Measurements from ENCODE around the gene SNX8. TPM values are rescaled to one million over a fixed set of nuclear protein-coding genes. Genes with fewer than 3 reads are reported as not detected.
A peak's percentile ranks its signal among the peaks of the same experiment; 100 is the strongest.

Gene SNX8
- total RNA-seq, 2 donors from 2014 or later: 10.7 to 29.2 TPM

DNA sequence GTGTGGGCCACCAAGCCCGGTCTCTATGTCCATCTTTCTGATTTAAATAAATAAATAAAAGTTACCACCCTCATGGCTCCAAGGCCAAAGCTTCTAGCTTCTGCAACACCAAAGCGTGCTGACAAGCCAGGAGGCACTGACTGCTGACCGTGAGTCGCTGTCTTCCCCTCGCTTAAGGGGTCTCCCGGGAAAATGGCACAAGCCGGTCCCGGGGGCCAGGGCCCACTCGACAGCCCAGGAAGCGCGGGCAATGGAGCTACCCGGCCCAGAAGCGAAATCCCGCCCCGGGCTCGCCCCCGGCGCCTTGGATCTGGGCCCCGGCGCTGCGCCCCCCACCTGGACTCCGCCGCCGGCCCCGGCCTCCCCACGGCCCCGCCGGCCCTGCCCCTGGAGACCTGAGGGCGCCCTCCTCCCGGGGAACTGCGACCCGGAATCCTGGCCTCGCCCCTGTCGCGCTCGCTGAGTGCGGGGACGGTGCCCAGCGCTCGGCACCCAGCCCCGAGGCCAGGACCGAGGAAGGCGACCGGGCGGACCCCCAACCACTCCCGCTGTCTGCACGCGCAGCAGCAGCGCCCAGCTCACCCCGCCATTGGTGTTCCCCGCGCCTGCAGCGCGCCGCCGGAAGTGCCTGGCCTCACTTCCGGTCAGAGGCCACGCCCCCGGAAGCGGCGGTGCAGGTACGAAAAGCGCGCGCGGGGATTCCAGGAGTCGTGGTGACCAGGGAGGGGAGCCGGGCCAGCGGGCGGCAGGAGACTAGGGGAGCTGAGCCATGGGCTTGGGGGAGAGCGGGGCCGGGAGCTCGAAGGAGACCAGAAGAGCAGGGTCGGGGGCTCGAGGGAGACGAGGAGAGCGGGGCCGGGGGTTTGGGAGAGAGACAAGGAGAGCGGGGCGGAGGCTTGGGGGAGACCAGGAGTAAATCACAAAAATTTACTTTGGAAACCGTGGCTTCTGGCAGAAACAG is 72.4 kb downstream of the SNX8 start, which contains the start of the genes MRM2 and NUDT1:
MRM2 (minus strand) TSS at position 626 of the 961 bp plus-strand sequence; CDS start at position 590, 36 bp downstream.
NUDT1 (plus strand) TSS at position 647 of the 961 bp plus-strand sequence. CDS start 2,349 bp downstream, outside the sequence.
- WGBS: under 1% methylated on average over 61 of the region's 81 CpGs
- peak within 1 kb of the TSS; percentile 23 to 63 for H3K27ac ChIP-seq
- peak; percentile 79 for DNase-seq (ENCODE audit: low spot score)
- H3K9me3 ChIP-seq: no peaks in the 10 kb centered on the region
- H3K4me1 ChIP-seq (replicated peaks): peaks cover 7% of the 10 kb centered on the region
- H3K4me3 ChIP-seq: peak within 1 kb of the TSS; percentile 75 to 99
- no peaks in the 10 kb centered on the region for H3K27me3 ChIP-seq (replicated peaks; ENCODE audit: insufficient read depth)
- peak; percentile 95 for TF ChIP-seq POLR2AphosphoS5 (IDR thresholded peaks at IDR 0.05)
- TF ChIP-seq, protein P1, sequence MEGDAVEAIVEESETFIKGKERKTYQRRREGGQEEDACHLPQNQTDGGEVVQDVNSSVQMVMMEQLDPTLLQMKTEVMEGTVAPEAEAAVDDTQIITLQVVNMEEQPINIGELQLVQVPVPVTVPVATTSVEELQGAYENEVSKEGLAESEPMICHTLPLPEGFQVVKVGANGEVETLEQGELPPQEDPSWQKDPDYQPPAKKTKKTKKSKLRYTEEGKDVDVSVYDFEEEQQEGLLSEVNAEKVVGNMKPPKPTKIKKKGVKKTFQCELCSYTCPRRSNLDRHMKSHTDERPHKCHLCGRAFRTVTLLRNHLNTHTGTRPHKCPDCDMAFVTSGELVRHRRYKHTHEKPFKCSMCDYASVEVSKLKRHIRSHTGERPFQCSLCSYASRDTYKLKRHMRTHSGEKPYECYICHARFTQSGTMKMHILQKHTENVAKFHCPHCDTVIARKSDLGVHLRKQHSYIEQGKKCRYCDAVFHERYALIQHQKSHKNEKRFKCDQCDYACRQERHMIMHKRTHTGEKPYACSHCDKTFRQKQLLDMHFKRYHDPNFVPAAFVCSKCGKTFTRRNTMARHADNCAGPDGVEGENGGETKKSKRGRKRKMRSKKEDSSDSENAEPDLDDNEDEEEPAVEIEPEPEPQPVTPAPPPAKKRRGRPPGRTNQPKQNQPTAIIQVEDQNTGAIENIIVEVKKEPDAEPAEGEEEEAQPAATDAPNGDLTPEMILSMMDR (IDR thresholded peaks at IDR 0.05): peak in 1 of 4 experiments; percentile 14
- TF ChIP-seq POLR2A (IDR thresholded peaks at IDR 0.05): peak; percentile 56
- peaks cover 0 to 3% of the 10 kb centered on the region in 2 donors for H3K36me3 ChIP-seq
- intact Hi-C loops (cut with DNase I): no loop called here

DNA sequence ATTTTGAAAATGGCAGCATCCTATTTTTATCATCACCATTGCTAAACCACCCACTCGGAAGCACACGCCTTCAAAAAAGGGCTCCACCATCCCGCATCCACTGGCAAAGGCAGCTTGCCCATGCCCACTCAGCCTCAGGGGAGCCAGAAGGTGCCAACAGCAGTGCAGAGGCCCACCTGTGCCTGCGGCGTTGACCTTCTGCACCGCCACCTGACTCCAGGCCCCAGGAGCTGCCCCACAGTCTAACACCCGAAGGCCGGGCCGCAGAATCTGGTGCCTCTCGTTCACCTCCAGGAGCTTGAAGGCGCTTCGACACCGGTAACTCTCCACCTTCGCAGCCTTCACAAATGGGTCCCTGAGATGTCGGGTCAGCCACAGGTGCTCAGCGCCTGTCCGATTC is 75.0 kb downstream of the SNX8 start:
- no peak for DNase-seq (ENCODE audit: low spot score)
- TF ChIP-seq POLR2A (IDR thresholded peaks at IDR 0.05) (no peak), POLR2AphosphoS5 (IDR thresholded peaks at IDR 0.05) (no peak)
- TF ChIP-seq, protein P1 (IDR thresholded peaks at IDR 0.05): no peak
- no peak overlapping the region for H3K4me3 ChIP-seq
- peaks cover 0 to 3% of the 10 kb centered on the region in 2 donors for H3K36me3 ChIP-seq
- no peak overlapping the region for H3K27ac ChIP-seq
- no peaks in the 10 kb centered on the region for H3K27me3 ChIP-seq (replicated peaks; ENCODE audit: insufficient read depth)
- H3K9me3 ChIP-seq: no peaks in the 10 kb centered on the region
- H3K4me1 ChIP-seq (replicated peaks): peaks cover 7% of the 10 kb centered on the region
- intact Hi-C loops (cut with DNase I): no loop called here
- WGBS: 96% methylated on average over 17 of the region's 17 CpGs

DNA sequence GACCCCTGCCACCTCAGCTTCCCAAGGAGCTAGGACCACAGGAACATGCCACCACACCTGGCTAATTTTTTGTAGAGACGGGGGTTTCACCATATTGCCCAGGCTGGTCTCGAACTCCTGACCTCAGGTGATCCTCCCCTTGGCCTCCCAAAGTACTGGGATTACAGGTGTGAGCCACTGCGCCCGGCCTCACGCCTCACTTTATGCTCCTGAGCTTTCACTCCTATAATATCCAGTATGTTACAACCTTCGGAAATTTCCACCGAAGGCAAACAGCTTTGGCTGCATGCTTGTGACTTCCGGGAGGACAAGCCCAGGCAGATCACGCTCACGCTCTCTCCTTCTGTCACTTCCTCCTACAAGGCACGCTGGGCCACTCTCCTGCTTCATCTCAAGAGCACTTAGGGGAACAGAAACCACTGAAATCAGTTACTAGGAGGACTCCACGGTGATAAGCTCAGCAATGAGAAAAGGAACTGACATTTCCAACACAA is 77.1 kb downstream of the SNX8 start:
- intact Hi-C loops (cut with DNase I): no loop called here
- TF ChIP-seq, protein P1 (IDR thresholded peaks at IDR 0.05): no peak
- TF ChIP-seq POLR2AphosphoS5 (IDR thresholded peaks at IDR 0.05) (peak; percentile 68), POLR2A (IDR thresholded peaks at IDR 0.05) (peak; percentile 21)
- H3K4me1 ChIP-seq (replicated peaks): peaks cover 7% of the 10 kb centered on the region
- peak overlapping the region; percentile 25 to 40 for H3K27ac ChIP-seq
- no peaks in the 10 kb centered on the region for H3K9me3 ChIP-seq
- H3K36me3 ChIP-seq: peaks cover 0 to 3% of the 10 kb centered on the region in 2 donors
- DNase-seq (ENCODE audit: low spot score): peak; percentile 59
- 64% methylated on average over 12 of the region's 12 CpGs for WGBS
- H3K27me3 ChIP-seq (replicated peaks; ENCODE audit: insufficient read depth): no peaks in the 10 kb centered on the region
- H3K4me3 ChIP-seq: no peak overlapping the region

DNA sequence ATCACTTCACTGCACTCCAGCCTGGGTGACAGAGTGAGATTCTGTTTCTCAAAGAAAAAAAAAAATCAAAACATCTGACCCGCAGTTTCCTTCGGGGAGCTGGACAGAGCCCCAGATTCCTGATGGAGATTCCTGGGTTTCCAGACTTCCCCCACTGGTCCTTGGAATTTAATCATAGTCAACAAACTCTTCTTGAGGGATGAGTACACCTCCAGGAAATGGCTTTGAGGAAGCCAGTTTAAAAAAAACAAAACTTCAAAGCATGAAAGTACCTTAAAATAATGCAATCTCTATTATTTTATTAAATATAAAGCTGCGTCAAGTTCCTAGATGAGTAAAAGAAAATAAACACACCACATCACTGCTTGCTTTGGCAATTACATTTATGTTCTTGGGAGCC is 80.3 kb downstream of the SNX8 start:
- Histone ChIP-seq H3K27me3 (replicated peaks; ENCODE audit: insufficient read depth) (no peaks in the 10 kb centered on the region), H3K4me3 (no peak overlapping the region), H3K36me3 (peaks cover 0 to 3% of the 10 kb centered on the region in 2 donors), H3K9me3 (no peaks in the 10 kb centered on the region), H3K4me1 (replicated peaks) (no peaks in the 10 kb centered on the region), H3K27ac (no peak overlapping the region)
- 73% methylated on average over 3 of the region's 3 CpGs for WGBS
- intact Hi-C loops (cut with DNase I): no loop called here
- DNase-seq (ENCODE audit: low spot score): no peak
- TF ChIP-seq, protein P1 (IDR thresholded peaks at IDR 0.05): no peak
- TF ChIP-seq POLR2AphosphoS5 (IDR thresholded peaks at IDR 0.05): no peak
- TF ChIP-seq POLR2A (IDR thresholded peaks at IDR 0.05): no peak

All from prostate gland (tissue), 2 donors.